GM23248 (cell line): ENCODE data around the gene COL1A2.

Source experiments
- EZH2 ChIP-seq: fragments of 200-600 bp; sonication (generic); IDR thresholded peaks from 2 replicates; pipeline ENCODE4 v1.6.1; 2018; ENCODE audit warnings: antibody characterized with exemption, mild to moderate bottlenecking; ENCODE audit not compliant: insufficient read depth, poor library complexity, severe bottlenecking
- EZH2phosphoT487 ChIP-seq: fragments of 200-600 bp; sonication (generic); IDR thresholded peaks from 2 replicates; pipeline ENCODE4 v1.6.1; 2018; ENCODE audit warnings: antibody characterized with exemption, moderate library complexity, mild to moderate bottlenecking, low read depth; ENCODE audit not compliant: insufficient read depth

GRCh38 chr7:94411188-94411466 is 16.4 kb downstream of the COL1A2 start:
- no peak for TF ChIP-seq EZH2
- no peak for TF ChIP-seq EZH2phosphoT487
